ENCODE measurements around the gene SLC8A1. TPM values are rescaled to one million over a fixed set of nuclear protein-coding genes. Genes with fewer than 3 reads are reported as not detected.

SLC8A1 gene
- total and polyA plus RNA-seq, 10 of the 15 experiments (the other 5 are each of a cell fraction or from before 2014, with no cell fraction given) = under 0.01 to 1.2 (median 0.01) TPM; not detected in 3

GRCh38 chr2:40047406-40047805, 404.5 kb downstream of the SLC8A1 start:
- no peak overlapping the region for H3K9ac ChIP-seq (ENCODE audit: control insufficient read depth, insufficient read depth, low read length)
- H3K27me3 ChIP-seq (replicated peaks in 1 of 2; ENCODE audit: control insufficient read depth in 2 of 2, insufficient read depth in 2 of 2, low read length in 1 of 2) = no peaks in the 10 kb centered on the region
- H2AFZ ChIP-seq (ENCODE audit: control insufficient read depth, low read depth, low read length) = no peak overlapping the region
- in situ Hi-C loops (cut with MboI) (no loop called here), intact Hi-C loops (cut with micrococcal nuclease; ENCODE audit: unreplicated experiment) (no loop called here)
- DNase-seq (ENCODE audit: low read depth, low spot score) (no peak), ATAC-seq (no peak), FAIRE-seq (no peak)
- WGBS (ENCODE audit: insufficient coverage, insufficient replicate concordance, low lambda C conversion rate, missing lambda C conversion rate) = 30% methylated on average over 3 of the region's 3 CpGs
- BruUV-seq (replicated peaks) = no TSS peak
- H3K9me3 ChIP-seq (replicated peaks; ENCODE audit: control insufficient read depth, insufficient read depth, low read length) = no peaks in the 10 kb centered on the region
- H3K4me2 ChIP-seq (ENCODE audit: control insufficient read depth, insufficient read depth) = no peak overlapping the region
- H3K36me3 ChIP-seq (ENCODE audit: control insufficient read depth in 2 of 2, insufficient read depth in 2 of 2, low read length in 1 of 2) = no peaks in the 10 kb centered on the region
- H3K4me3 ChIP-seq = no peak overlapping the region
- no peaks in the 10 kb centered on the region for H4K20me1 ChIP-seq (ENCODE audit: control insufficient read depth, insufficient read depth)
- no peaks in the 10 kb centered on the region for H3K4me1 ChIP-seq (ENCODE audit: control insufficient read depth, insufficient read depth, low read length)
- TF ChIP-seq BHLHE40 (IDR thresholded peaks at IDR 0.05; ENCODE audit: borderline replicate concordance in 1 of 2, low read depth in 2 of 2, low read length in 1 of 2) = no peak
- H3K27ac ChIP-seq (ENCODE audit: control insufficient read depth, insufficient read depth) = no peak overlapping the region
- ChIA-PET SMC1A (ENCODE audit: uncharacterized antibody, unreplicated experiment) (no interaction called here), CTCF (no interaction called here), RAD21 (ENCODE audit: unreplicated experiment) (no interaction called here), POLR2A (no interaction called here)
- H3K79me2 ChIP-seq (ENCODE audit: control insufficient read depth, insufficient read depth, low read length) = no peaks in the 10 kb centered on the region

Measured in GM12878 (cell line).